ENCODE results near the gene RETN.

DNA sequence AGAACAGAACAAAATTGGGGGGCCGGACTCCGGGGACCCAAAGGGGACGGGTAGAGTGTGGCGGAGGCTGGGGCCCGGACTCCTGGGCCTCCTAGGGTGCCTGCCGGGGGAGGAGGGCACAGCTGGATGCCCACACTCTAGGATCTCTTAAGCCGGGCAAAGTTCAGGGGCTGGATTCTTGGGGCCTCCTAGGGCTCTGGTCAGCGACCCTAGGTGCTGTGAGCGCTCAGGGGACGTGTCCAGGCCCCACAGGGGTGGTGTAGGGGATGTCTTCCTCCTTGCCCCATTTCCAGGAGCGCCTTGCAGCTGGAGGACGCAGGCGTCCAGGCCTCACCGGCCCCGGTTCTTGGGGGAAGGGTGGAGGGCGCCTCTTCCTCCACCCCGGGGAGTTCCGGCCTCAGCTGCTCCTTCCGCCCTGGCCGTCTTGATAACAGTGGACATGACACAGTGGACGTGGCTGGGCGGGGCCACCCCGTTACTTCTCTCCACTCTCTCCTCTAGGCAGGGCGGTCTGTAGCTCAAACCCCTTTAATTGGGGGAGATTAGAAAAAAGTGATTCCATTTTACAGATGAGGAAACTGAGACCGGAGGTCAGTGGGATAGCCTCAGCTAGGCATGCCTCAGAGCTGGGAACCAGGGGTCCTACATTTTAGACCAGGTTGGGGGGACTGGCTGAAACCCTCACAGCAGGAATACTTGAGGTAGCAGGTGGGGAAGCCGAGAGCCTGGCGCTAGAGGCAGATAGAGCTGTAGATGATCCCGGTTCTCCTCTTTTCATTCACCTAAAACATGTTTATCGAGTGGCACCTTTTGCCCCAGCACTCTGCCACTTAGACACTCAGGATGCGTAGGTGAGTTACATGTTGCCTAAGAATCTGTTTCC lies 31.2 kb upstream of the RETN start:
- TF ChIP-seq CTCF (conservative IDR thresholded peaks at IDR 0.05; ENCODE audit: low read depth, low read length) = no peak
- no peak for TF ChIP-seq EZH2 (IDR thresholded peaks at IDR 0.05; ENCODE audit: borderline replicate concordance, low read depth, low read length, poor library complexity, severe bottlenecking)

Measured in A673 (cell line).